Stimulated activated CD8-positive, alpha-beta memory T cell treated with anti-CD3 and anti-CD28 coated beads, Interleukin-4, amount 100 ng/mL, for 48 hours (primary cell): ENCODE data around the gene FAM43A.

Experiments used
- DNase-seq: peaks from one replicate; pipeline ENCODE4 v3.0.0-alpha.2; 2020

Gene FAM43A, protein sequence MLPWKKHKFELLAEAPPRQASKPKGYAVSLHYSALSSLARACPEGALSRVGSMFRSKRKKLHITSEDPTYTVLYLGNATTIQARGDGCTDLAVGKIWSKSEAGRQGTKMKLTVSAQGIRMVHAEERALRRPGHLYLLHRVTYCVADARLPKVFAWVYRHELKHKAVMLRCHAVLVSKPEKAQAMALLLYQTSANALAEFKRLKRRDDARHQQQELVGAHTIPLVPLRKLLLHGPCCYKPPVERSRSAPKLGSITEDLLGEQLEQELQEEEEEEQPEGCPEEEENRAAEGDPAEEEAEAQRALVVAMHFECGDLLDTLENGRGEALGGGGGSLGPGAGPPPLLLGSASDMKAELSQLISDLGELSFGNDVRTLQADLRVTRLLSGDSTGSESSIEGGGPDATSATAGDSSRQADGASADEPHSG

GRCh38 chr3:194685718-194686413 is at the start of gene FAM43A:
FAM43A (plus strand) TSS chr3:194685883; CDS start chr3:194686827, 944 bp downstream.
- DNase-seq = peak; percentile 88

DNA sequence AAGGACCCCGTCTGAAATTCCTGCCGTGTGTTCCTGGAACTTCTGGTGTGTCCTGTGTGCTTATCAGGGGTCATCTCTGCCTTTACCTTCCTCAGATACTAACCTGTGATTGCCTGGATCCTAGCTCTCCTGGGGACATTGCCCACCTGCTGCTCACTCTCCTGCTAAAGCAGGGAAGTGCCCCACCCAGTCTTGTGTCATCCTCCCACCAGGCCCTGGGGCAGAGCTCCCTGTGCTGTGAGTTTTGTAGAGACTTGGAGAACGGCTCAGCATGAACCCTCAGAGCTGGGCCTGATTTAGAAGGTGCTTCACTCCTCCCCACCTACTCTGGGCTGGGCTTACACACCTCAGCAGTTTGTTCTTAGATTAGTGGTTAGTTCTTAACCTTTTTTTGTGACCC is 48.6 kb upstream of the FAM43A start:
- DNase-seq = no peak

- DNase-seq = no peak
Measured at GRCh38 chr3:194637541-194638400, 47.9 kb upstream of the FAM43A start.

DNA sequence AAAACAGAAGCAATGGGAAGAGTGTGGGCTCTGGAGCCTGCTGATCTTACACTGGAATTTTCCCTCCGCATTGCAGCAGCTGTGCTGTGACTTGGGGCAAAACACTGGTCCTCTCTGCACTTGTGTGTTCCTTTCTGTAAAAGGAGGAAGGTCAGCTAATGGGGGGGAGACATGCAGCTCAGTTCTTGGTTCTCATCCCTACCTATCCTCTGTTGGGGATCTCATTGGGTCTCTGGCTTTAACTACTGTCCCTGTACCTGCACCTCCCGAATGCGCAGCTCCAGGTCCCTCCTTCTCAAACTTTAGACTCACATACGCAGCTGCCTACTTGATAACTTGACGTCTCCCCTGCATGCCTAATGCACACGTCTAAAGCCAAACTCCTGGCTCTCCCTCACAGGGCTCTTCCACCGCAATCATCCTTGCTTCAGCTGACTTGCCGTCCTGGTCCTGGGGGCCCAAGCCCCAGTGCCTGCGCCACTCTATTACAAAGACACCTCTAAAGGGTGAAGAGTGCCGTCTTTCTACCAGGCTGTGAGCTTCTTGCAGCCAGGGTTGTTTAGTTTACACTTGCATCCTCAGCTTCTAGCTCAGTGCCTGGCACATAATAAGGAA is 46.6 kb upstream of the FAM43A start:
- DNase-seq = no peak

- DNase-seq = peak; percentile 56
Measured at GRCh38 chr3:194640829-194641228, 44.9 kb upstream of the FAM43A start.

- no peak for DNase-seq
Measured at GRCh38 chr3:194642769-194643168, 42.9 kb upstream of the FAM43A start.

DNA sequence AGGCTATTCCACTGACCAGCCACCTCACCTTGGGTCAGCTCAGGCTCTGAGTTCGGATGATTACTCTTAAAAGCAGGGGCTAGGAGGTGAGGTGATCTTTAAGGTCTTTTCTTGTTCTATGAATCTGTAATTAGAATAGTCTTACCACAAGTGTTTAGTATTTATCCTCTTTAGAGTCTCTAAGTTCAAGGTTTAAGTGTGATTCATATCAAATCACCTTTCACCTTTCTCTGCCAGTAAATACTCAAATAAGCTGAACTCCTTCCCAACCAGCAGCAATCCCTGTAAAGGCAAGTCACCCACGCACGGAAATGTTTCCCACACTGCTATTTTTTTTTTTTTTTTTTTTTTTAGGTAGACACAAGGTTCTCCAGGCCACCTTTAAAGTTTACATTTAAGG is 37.9 kb upstream of the FAM43A start:
- DNase-seq = no peak

DNA sequence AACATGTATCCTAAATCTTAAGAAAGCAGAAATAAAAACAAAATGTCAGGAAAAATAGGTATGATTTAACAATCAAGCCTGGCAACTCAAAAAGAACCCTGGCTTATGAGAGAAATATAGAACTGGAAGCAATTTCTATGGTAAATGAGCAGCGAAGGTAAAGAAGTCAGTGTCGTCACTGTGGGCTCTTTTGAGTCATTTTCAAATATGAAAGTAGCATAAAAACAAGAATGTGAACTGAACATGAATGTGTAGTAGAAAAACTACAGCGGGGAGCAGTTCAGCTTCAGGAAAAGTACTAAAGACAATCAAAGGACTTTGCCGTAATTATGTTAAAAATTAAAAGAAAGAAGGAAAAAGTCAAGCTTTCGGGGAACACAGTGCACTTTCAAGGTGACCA is 31.2 kb upstream of the FAM43A start:
- no peak for DNase-seq

- DNase-seq = no peak
Measured at GRCh38 chr3:194657439-194657838, 28.2 kb upstream of the FAM43A start.

- no peak for DNase-seq
Measured at GRCh38 chr3:194658477-194659242, 27.0 kb upstream of the FAM43A start.

GRCh38 chr3:194659778-194660177 is 25.9 kb upstream of the FAM43A start:
- no peak for DNase-seq

DNA sequence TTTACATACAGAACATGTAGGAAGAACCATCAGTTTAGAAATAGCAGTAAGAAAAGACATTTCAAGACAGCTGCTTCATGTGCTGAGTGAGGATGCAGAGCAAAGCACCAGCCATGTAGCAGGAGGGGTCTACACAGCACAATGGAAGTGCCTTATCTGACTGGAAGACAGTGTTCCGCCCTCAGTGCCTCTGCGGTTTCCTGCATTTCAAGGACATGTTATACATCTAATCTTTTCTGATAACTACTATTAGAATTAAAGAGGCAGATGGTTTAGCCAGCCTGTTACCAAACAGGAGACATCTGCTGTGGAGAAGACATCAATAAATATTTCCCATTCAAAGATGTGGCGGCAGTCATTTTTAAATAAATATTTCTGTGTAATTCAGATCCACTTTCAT is 24.3 kb upstream of the FAM43A start:
- DNase-seq = no peak

DNA sequence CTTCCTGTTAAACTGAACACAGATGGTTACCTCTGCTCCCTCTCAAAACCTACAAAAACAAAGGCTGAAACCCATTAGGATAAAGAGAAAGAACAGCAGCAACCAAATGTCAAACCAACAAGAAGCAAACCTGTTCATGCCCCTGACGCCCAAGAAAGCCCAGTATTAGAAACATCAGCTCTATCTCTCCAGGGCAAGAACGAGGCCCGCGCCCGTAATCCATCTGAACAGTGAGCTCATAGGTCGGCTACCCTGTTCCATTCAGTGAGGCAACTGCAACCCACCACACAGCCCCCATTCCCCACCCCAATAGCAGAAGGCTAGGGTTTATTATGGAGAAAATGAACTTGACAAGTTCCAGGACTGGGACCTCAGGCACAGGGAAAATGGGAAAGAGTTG is 23.7 kb upstream of the FAM43A start:
- DNase-seq = no peak

GRCh38 chr3:194664857-194665256 is 20.8 kb upstream of the FAM43A start:
- no peak for DNase-seq

- no peak for DNase-seq
Measured at GRCh38 chr3:194667363-194667762, 18.3 kb upstream of the FAM43A start.

DNA sequence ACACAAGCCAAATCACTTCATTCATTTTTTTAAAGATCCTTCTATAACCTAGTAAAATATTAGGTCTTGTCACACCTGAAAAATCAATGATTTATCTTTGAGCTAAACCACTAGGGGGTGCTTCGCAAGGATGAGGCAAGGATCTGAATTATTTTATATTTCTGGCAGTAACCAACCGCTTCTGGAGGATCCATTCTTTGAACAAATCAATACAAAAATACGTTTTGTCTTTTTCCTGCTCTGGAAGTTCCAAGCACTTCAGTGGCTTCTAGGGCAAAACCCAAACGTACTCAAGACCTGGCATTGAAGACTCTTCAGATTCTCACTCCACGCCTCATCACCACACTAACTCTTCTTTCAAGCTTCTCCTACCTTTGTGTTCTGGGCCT is 14.2 kb upstream of the FAM43A start:
- DNase-seq = no peak

DNA sequence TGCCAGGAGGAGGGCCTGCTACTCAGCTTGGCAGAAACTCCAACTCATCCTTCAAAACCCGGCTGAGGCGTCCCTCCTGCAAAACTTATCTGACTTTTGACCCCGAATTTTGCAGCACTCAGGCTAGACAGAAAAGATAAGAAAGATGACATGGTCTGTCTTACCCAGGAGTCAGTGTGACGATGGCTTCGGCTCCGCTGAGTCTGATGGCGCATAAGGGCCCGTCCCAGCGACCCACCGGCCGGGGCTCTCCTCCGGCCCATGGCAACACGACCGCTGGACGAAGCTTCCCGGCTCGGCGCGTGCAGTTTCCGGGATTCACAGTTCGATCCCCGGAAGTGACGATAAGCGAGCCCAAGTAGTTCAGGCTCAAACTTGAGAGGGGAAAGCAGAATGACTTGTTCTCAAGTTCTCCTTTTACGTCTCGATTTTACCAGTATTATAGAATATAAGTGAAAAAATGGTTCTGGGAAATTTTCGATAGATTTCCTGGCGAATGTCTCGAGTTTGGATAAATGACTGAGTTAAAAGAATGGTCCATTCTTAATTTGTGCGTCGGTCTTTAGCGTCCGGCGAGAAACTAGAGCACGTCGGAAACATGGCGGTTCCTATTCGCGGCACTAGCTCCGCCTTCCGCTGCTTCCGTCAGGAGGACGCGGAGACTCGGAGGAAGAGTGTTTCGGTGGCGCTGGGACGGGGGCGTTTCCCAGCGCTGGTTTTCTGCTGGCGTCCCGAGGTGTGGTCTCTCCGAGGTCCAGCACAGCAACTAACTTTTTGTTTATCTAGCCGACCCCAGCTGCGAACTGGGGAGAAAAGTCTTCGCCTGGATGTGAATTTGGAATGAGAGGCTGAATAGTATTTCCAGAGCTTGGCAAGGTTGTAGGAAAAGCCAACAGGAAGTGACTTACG is 13.5 kb upstream of the FAM43A start, which contains the start of gene LSG1:
Gene LSG1 (minus strand): TSS at position 292 of the 909 bp plus-strand sequence. CDS start 29 bp downstream, at position 263.
- peak; percentile 93 for DNase-seq

DNA sequence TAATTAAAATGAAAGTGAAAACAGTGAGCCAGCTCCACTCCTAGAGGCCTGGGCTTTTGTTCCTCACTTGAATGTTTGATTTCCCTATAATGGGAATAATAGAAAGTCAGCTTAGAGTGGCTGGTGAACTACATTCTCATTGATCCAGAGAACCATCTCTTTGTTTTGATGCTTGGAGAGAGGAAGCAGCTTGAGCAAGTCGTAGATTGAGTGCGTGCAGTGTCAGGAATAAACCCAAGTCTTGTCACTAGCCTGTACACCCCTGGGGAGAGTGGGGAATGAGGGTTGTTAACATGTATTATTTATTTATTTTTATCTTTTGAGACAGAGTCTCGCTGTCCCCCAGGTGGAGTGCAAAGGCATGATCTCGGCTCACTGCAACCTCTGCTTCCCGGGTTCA is 12.8 kb upstream of the FAM43A start:
- no peak for DNase-seq

DNA sequence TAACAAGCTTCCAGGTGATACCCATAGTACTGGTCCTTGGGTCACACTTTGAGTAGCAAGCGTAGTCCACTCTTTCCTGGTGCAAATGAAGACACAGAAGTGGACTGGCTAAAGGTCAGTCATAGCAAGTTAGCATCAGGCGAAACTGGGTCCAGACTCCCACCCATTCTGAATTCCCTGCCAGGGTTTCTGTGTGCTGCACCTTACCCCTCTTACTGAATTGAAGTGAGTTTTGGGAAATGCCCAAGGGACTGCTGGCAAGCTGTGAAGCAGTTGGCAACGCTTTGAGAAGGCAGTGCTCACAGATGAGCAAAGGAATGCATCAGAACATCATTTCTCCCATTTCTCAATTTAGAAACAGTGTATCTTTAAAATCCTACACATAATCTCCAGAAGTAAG is 11.9 kb upstream of the FAM43A start:
- no peak for DNase-seq

GRCh38 chr3:194675081-194675640 is 10.5 kb upstream of the FAM43A start:
- DNase-seq = peak; percentile 85

- DNase-seq = no peak
Measured at GRCh38 chr3:194675680-194676079, 10.0 kb upstream of the FAM43A start.
